A673 (cell line): ENCODE results near the gene PF4V1. TPM values are rescaled to one million over a fixed set of nuclear protein-coding genes. Genes with fewer than 3 reads are reported as not detected.

Experiments used
- BruUV-seq: library from RNA; stranded (reverse); fragments of 400-500 nt; replicated peaks from 2 replicates; lab custom pipeline; 2021; lab: Mats Ljungman, UMichigan
- CTCF ChIA-PET: fragments of 300-600 bp; sonication (Branson Sonifier 250); formaldehyde crosslinking; loops from one replicate; lab custom pipeline; 2022; ENCODE audit warnings: antibody characterized with exemption; lab: Charles Lee
- POLR2A ChIA-PET: fragments of 300-600 bp; sonication (Branson Sonifier 250); formaldehyde crosslinking; loops from one replicate; lab custom pipeline; 2022; ENCODE audit warnings: antibody characterized with exemption; ENCODE audit not compliant: low non-redundant PET; lab: Charles Lee
- DNase-seq: peaks from one replicate; pipeline ENCODE4 v3.0.0-alpha.2; 2015; ENCODE audit warnings: low spot score
- H3K27ac ChIP-seq: fragments of 200-600 bp; sonication (generic); 2 replicates; pipeline ENCODE4 v1.5.1; 2016; ENCODE audit warnings: mixed run types, low read depth, mild to moderate bottlenecking, mixed read lengths, antibody characterized with exemption, low read length; ENCODE audit not compliant: poor library complexity, severe bottlenecking
- H3K27me3 ChIP-seq: fragments of 200-600 bp; sonication (generic); replicated peaks from 2 replicates; pipeline ENCODE4 v1.6.1; 2017; ENCODE audit warnings: mixed run types, low read depth, mild to moderate bottlenecking, mixed read lengths, antibody characterized with exemption, low read length; ENCODE audit not compliant: insufficient read depth, poor library complexity
- H3K36me3 ChIP-seq: fragments of 200-600 bp; sonication (generic); 2 replicates; pipeline ENCODE4 v1.6.1; 2016; ENCODE audit warnings: mixed run types, mild to moderate bottlenecking, mixed read lengths, antibody characterized with exemption, low read length; ENCODE audit not compliant: insufficient read depth, poor library complexity, severe bottlenecking
- H3K4me1 ChIP-seq: fragments of 200-600 bp; sonication (generic); 2 replicates; pipeline ENCODE4 v1.6.1; 2017; ENCODE audit warnings: mixed run types, mild to moderate bottlenecking, mixed read lengths, antibody characterized with exemption, low read length; ENCODE audit not compliant: insufficient read depth, poor library complexity, severe bottlenecking
- H3K4me3 ChIP-seq: fragments of 200-600 bp; sonication (generic); 2 replicates; pipeline ENCODE4 v1.5.1; 2016; ENCODE audit warnings: low read depth, mixed run types, mild to moderate bottlenecking, mixed read lengths, low read length; ENCODE audit not compliant: poor library complexity, severe bottlenecking
- H3K9me3 ChIP-seq: fragments of 200-600 bp; sonication (generic); 2 replicates; pipeline ENCODE4 v1.6.1; 2016; ENCODE audit warnings: mixed run types, low read depth, mild to moderate bottlenecking, mixed read lengths, antibody characterized with exemption, low read length; ENCODE audit not compliant: poor library complexity, severe bottlenecking
- CTCF ChIP-seq: fragments of 300-800, 200-600 bp; sonication (generic); conservative IDR thresholded peaks from 2 replicates; pipeline ENCODE4 v1.5.1; 2017; ENCODE audit warnings: low read depth, mild to moderate bottlenecking, antibody characterized with exemption, low read length, moderate library complexity, mixed read lengths
- EZH2 ChIP-seq: fragments of 200-600 bp; sonication (generic); IDR thresholded peaks from 2 replicates; pipeline ENCODE4 v1.6.1; 2017; ENCODE audit warnings: borderline replicate concordance, low read depth, mild to moderate bottlenecking, mixed read lengths, antibody characterized with exemption, low read length; ENCODE audit not compliant: poor library complexity, severe bottlenecking
- intact Hi-C: fragments of 100-400 bp; cut with micrococcal nuclease; formaldehyde crosslinking; loops from one replicate; pipeline ENCODE4 v1.10.0; 2022; ENCODE audit not compliant: unreplicated experiment
- total RNA-seq: library from RNA; stranded (reverse); gene quantifications from 2 replicates; pipeline ENCODE4 v1.2.3, GENCODE V29; 2021

PF4V1 gene
- total RNA-seq, 1 experiment from 2014 or later, result not detected

- H3K4me3 ChIP-seq, result no peak overlapping the region
- no peaks in the 10 kb centered on the region for H3K27me3 ChIP-seq
- no peak overlapping the region for H3K27ac ChIP-seq
- no peak for TF ChIP-seq EZH2
- no peak for TF ChIP-seq CTCF
- CTCF ChIA-PET, result no interaction called here
- no peaks in the 10 kb centered on the region for H3K36me3 ChIP-seq
- H3K9me3 ChIP-seq, result no peaks in the 10 kb centered on the region
- peaks cover 25% of the 10 kb centered on the region for H3K4me1 ChIP-seq
- intact Hi-C loops, result no loop called here
- POLR2A ChIA-PET, result no interaction called here
- BruUV-seq, result no TSS peak
- peak; percentile 74 for DNase-seq
Measured at GRCh38 chr4:73885574-73886267, 32.6 kb downstream of the PF4V1 start.

GRCh38 chr4:73891326-73891725 is 38.2 kb downstream of the PF4V1 start:
- Histone ChIP-seq H3K4me3 (no peak overlapping the region), H3K4me1 (peaks cover under 1% of the 10 kb centered on the region), H3K27me3 (no peaks in the 10 kb centered on the region), H3K36me3 (no peaks in the 10 kb centered on the region), H3K27ac (no peak overlapping the region), H3K9me3 (no peaks in the 10 kb centered on the region)
- intact Hi-C loops, result no loop called here
- no peak for DNase-seq
- CTCF ChIA-PET, result no interaction called here
- no TSS peak for BruUV-seq
- no peak for TF ChIP-seq EZH2
- TF ChIP-seq CTCF, result no peak
- POLR2A ChIA-PET, result no interaction called here

GRCh38 chr4:73891739-73892405 is 38.8 kb downstream of the PF4V1 start:
- Histone ChIP-seq H3K27me3 (no peaks in the 10 kb centered on the region), H3K9me3 (no peaks in the 10 kb centered on the region), H3K4me3 (no peak overlapping the region), H3K4me1 (no peaks in the 10 kb centered on the region), H3K27ac (no peak overlapping the region), H3K36me3 (no peaks in the 10 kb centered on the region)
- intact Hi-C loops, result no loop called here
- BruUV-seq, result no TSS peak
- TF ChIP-seq CTCF (no peak), EZH2 (no peak)
- ChIA-PET POLR2A (no interaction called here), CTCF (no interaction called here)
- peak; percentile 26 for DNase-seq
